T-helper 2 cell treated with Interferon-gamma antibody and Interleukin-4, amounts not matched to agents 100 ng/mL and 5 ng/mL, for 36 hours (primary cell): ENCODE data around the gene CAPZB. TPM values are rescaled to one million over a fixed set of nuclear protein-coding genes. Genes with fewer than 3 reads are reported as not detected.

Source experiments
- intact Hi-C: fragments of 100-400 bp; cut with micrococcal nuclease; formaldehyde crosslinking; loops from one replicate; pipeline ENCODE4 v1.15.1; 2023
- total RNA-seq: library from RNA; stranded (reverse); gene quantifications from 2 replicates; pipeline ENCODE4 v1.2.3, GENCODE V29; 2022

The CAPZB gene
- total RNA-seq, 1 donor from 2014 or later = 520 TPM

- intact Hi-C loops = no loop called here
Measured at GRCh38 chr1:19371226-19372135, 113.9 kb downstream of the CAPZB start.

- intact Hi-C loops = no loop called here
Measured at GRCh38 chr1:19370453-19371170, 114.7 kb downstream of the CAPZB start.

- intact Hi-C loops = no loop called here
Measured at GRCh38 chr1:19369396-19370090, 115.8 kb downstream of the CAPZB start.

- intact Hi-C loops = no loop called here
Measured at GRCh38 chr1:19368964-19369363, 116.4 kb downstream of the CAPZB start.

GRCh38 chr1:19368050-19368449 is 117.3 kb downstream of the CAPZB start:
- intact Hi-C loops = no loop called here

- intact Hi-C loops = no loop called here
Measured at GRCh38 chr1:19367584-19368041, 117.7 kb downstream of the CAPZB start.

- intact Hi-C loops = no loop called here
Measured at GRCh38 chr1:19366599-19367536, 118.5 kb downstream of the CAPZB start.

GRCh38 chr1:19365721-19366120 is 119.6 kb downstream of the CAPZB start:
- intact Hi-C loops = no loop called here

- intact Hi-C loops = no loop called here
Measured at GRCh38 chr1:19363536-19364152, 121.7 kb downstream of the CAPZB start.

GRCh38 chr1:19361611-19362147 is 123.7 kb downstream of the CAPZB start:
- intact Hi-C loops = no loop called here

GRCh38 chr1:19360843-19361610 is 124.3 kb downstream of the CAPZB start:
- intact Hi-C loops = no loop called here

- intact Hi-C loops = no loop called here
Measured at GRCh38 chr1:19360432-19360831, 124.9 kb downstream of the CAPZB start.

GRCh38 chr1:19360016-19360415 is 125.3 kb downstream of the CAPZB start:
- intact Hi-C loops = no loop called here

GRCh38 chr1:19359357-19359756 is 126.0 kb downstream of the CAPZB start:
- intact Hi-C loops = no loop called here

- intact Hi-C loops = no loop called here
Measured at GRCh38 chr1:19358710-19359109, 126.6 kb downstream of the CAPZB start.

- intact Hi-C loops = no loop called here
Measured at GRCh38 chr1:19357299-19357986, 127.9 kb downstream of the CAPZB start.

GRCh38 chr1:19356266-19356665 is 129.1 kb downstream of the CAPZB start:
- intact Hi-C loops = no loop called here

- intact Hi-C loops = no loop called here
Measured at GRCh38 chr1:19354531-19354981, 130.8 kb downstream of the CAPZB start.
